HCT116 (cell line): ENCODE results near the gene KRT74. TPM values are rescaled to one million over a fixed set of nuclear protein-coding genes. Genes with fewer than 3 reads are reported as not detected.

Experiments used
- ATAC-seq: fragments of 200-7000 bp; cut with Tn5 transposase; 2 replicates; pipeline ENCODE4 v1.9.1; 2020; ENCODE audit warnings: mild to moderate bottlenecking, moderate library complexity
- BruUV-seq: library from RNA; stranded (reverse); fragments of 400-500 nt; replicated peaks from 2 replicates; lab custom pipeline; 2021; lab: Mats Ljungman, UMichigan
- CTCF ChIA-PET: fragments of 300-600 bp; sonication (Branson Sonifier 250); formaldehyde crosslinking; loops from one replicate; lab custom pipeline; 2021; ENCODE audit warnings: antibody characterized with exemption; lab: Charles Lee
- POLR2A ChIA-PET: fragments of 300-600, 350-600 bp; sonication (Branson Sonifier 250); formaldehyde crosslinking; loops from one replicate; lab custom pipeline; 2021; ENCODE audit warnings: antibody characterized with exemption; lab: Charles Lee
- RAD21 ChIA-PET, 2 experiments: fragments of 300-600 bp; sonication (Branson Sonifier 250); formaldehyde crosslinking; loops; one replicate each; lab custom pipeline; 2023; ENCODE audit warnings: low total read pairs in 2 of 2; ENCODE audit not compliant: uncharacterized antibody in 2 of 2, unreplicated experiment in 2 of 2, low non-redundant PET in 1 of 2; lab: Charles Lee
- DNase-seq: peaks from one replicate; pipeline ENCODE4 v3.0.0-alpha.2; 2010; ENCODE audit warnings: low read depth, low spot score
- H2AFZ ChIP-seq: fragments of 200-600 bp; shearing (Covaris generic), sonication (generic); 2 replicates; pipeline ENCODE4 v1.6.1; 2017; ENCODE audit warnings: low read depth, mixed run types, mixed read lengths, antibody characterized with exemption, low read length; ENCODE audit not compliant: poor library complexity, severe bottlenecking
- H3K27ac ChIP-seq: 2 replicates; pipeline ENCODE4 v1.5.1; 2012; ENCODE audit warnings: low read depth, low read length
- H3K27me3 ChIP-seq: fragments of 200-600 bp; sonication (generic); 2 replicates; pipeline ENCODE4 v1.6.1; 2016; ENCODE audit warnings: mixed run types, low read length, mixed read lengths; ENCODE audit not compliant: insufficient read depth
- H3K36me3 ChIP-seq, 2 experiments: fragments of 200-500 bp in 1 of 2; fragments of 200-600 bp in 1 of 2; sonication (Bioruptor generic) in 1 of 2; sonication (generic) in 1 of 2; 2 replicates each; pipeline versions ENCODE4 v1.5.1 to v1.6.1; 2014 to 2016; ENCODE audit warnings: low read length in 2 of 2, inconsistent platforms in 1 of 2, mixed read lengths in 1 of 2, mixed run types in 1 of 2; ENCODE audit not compliant: insufficient read depth in 2 of 2, control insufficient read depth in 1 of 2
- H3K4me1 ChIP-seq, 2 experiments: fragments of 200-600 bp in 1 of 2; sonication (generic) in 1 of 2; 2 replicates each; pipeline versions ENCODE4 v1.5.1 to v1.6.1; 2012 to 2017; ENCODE audit warnings: low read length in 2 of 2, inconsistent platforms in 1 of 2, mild to moderate bottlenecking in 1 of 2, mixed read lengths in 1 of 2, mixed run types in 1 of 2, moderate library complexity in 1 of 2; ENCODE audit not compliant: insufficient read depth in 2 of 2, control insufficient read depth in 1 of 2
- H3K4me2 ChIP-seq: fragments of 200-600 bp; sonication (generic); 2 replicates; pipeline ENCODE4 v1.6.1; 2017; ENCODE audit warnings: mixed run types, low read length, mixed read lengths
- H3K4me3 ChIP-seq, 2 experiments: fragments of 200-600 bp in 1 of 2; sonication (generic) in 1 of 2; replicated peaks in 1 of 2; 2 replicates each; pipeline ENCODE4 v1.5.1; 2011 to 2016; ENCODE audit warnings: low read length in 2 of 2, control low read depth in 1 of 2, low read depth in 1 of 2, mild to moderate bottlenecking in 1 of 2, mixed read lengths in 1 of 2, mixed run types in 1 of 2
- H3K79me2 ChIP-seq: fragments of 200-600 bp; sonication (generic); 2 replicates; pipeline ENCODE4 v1.6.1; 2017; ENCODE audit warnings: mild to moderate bottlenecking, mixed run types, low read length, moderate library complexity, mixed read lengths; ENCODE audit not compliant: insufficient read depth
- H3K9ac ChIP-seq: fragments of 200-600 bp; sonication (generic); 2 replicates; pipeline ENCODE4 v1.6.1; 2016; ENCODE audit warnings: low read length, mixed read lengths
- H3K9me2 ChIP-seq: fragments of 200-600 bp; sonication (generic), shearing (Covaris generic); 2 replicates; pipeline ENCODE4 v1.6.1; 2017; ENCODE audit warnings: mixed run types, mild to moderate bottlenecking, moderate library complexity; ENCODE audit not compliant: insufficient read depth
- H3K9me3 ChIP-seq, 2 experiments: fragments of 200-500 bp in 1 of 2; fragments of 200-600 bp in 1 of 2; sonication (Bioruptor generic) in 1 of 2; sonication (generic) in 1 of 2; 2 replicates each; pipeline ENCODE4 v1.6.1; 2014 to 2017; ENCODE audit warnings: low read length in 2 of 2, mixed read lengths in 2 of 2, inconsistent platforms in 1 of 2, low read depth in 1 of 2, mild to moderate bottlenecking in 1 of 2, mixed run types in 1 of 2, moderate library complexity in 1 of 2; ENCODE audit not compliant: control insufficient read depth in 1 of 2, insufficient read depth in 1 of 2
- H4K20me1 ChIP-seq: fragments of 200-600 bp; sonication (generic), shearing (Covaris generic); 2 replicates; pipeline ENCODE4 v1.6.1; 2017; ENCODE audit warnings: mixed run types, mild to moderate bottlenecking, moderate library complexity; ENCODE audit not compliant: insufficient read depth
- ATF3 ChIP-seq: IDR thresholded peaks from 2 replicates; pipeline ENCODE4 v1.6.1; 2012
- CBX3 ChIP-seq: IDR thresholded peaks from 2 replicates; pipeline ENCODE4 v1.6.1; 2012; ENCODE audit warnings: low read depth
- CEBPB ChIP-seq: IDR thresholded peaks from 2 replicates; pipeline ENCODE4 v1.6.1; 2012; ENCODE audit warnings: low read depth
- CTCF ChIP-seq, 3 experiments: fragments of 200-600 bp in 1 of 3; sonication (generic) in 1 of 3; IDR thresholded peaks in 2 of 3; conservative IDR thresholded peaks in 1 of 3; 2 replicates each; pipeline ENCODE4 v1.5.1; 2012 to 2017; ENCODE audit warnings: low read depth in 2 of 3, low read length in 2 of 3, antibody characterized with exemption in 1 of 3, borderline replicate concordance in 1 of 3, control low read depth in 1 of 3, mild to moderate bottlenecking in 1 of 3, mixed read lengths in 1 of 3, mixed run types in 1 of 3, moderate library complexity in 1 of 3; ENCODE audit not compliant: insufficient read depth in 1 of 3
- EZH2 ChIP-seq: fragments of 200-600 bp; sonication (generic); IDR thresholded peaks from 2 replicates; pipeline ENCODE4 v1.6.1; 2017; ENCODE audit warnings: antibody characterized with exemption, mixed run types
- EZH2phosphoT487 ChIP-seq: fragments of 200-600 bp; IDR thresholded peaks from 2 replicates; pipeline ENCODE4 v1.6.1; 2018; ENCODE audit warnings: antibody characterized with exemption, borderline replicate concordance
- JUND ChIP-seq: IDR thresholded peaks from 2 replicates; pipeline ENCODE4 v1.6.1; 2012
- POLR2AphosphoS5 ChIP-seq: IDR thresholded peaks from 2 replicates; pipeline ENCODE4 v1.6.1; 2011; ENCODE audit warnings: mild to moderate bottlenecking, low read depth, low read length, moderate library complexity
- SIN3A ChIP-seq: IDR thresholded peaks from 2 replicates; pipeline ENCODE4 v1.6.1; 2012; ENCODE audit warnings: low read depth
- YY1 ChIP-seq: IDR thresholded peaks from 2 replicates; pipeline ENCODE4 v1.6.1; 2011; ENCODE audit warnings: low read length, low read depth, moderate library complexity, mild to moderate bottlenecking; ENCODE audit not compliant: insufficient replicate concordance; ENCODE audit errors: extremely low read depth
- ZFX ChIP-seq: fragments of 450-650 bp; IDR thresholded peaks from 2 replicates; pipeline ENCODE4 v1.6.1; 2017
- intact Hi-C: fragments of 100-400 bp; cut with micrococcal nuclease; formaldehyde crosslinking; loops from 2 replicates; pipeline ENCODE4 v1.10.0; 2022
- total RNA-seq: library from RNA; stranded (reverse); gene quantifications from one replicate; pipeline ENCODE4 v1.2.1, GENCODE V29; 2021; ENCODE audit not compliant: unreplicated experiment

The KRT74 gene
- total RNA-seq, 1 experiment from 2014 or later, result not detected

GRCh38 chr12:52614381-52615207 lies 41.0 kb upstream of the KRT74 start:
- Histone ChIP-seq H3K4me2 (no peak overlapping the region), H3K4me3 (no peak overlapping the region), H3K79me2 (no peaks in the 10 kb centered on the region), H3K9me2 (no peaks in the 10 kb centered on the region), H3K27ac (no peak overlapping the region), H3K9me3 (no peaks in the 10 kb centered on the region), H2AFZ (no peak overlapping the region), H3K36me3 (no peaks in the 10 kb centered on the region), H3K4me1 (no peaks in the 10 kb centered on the region), H3K27me3 (no peaks in the 10 kb centered on the region), H3K9ac (no peak overlapping the region), H4K20me1 (no peaks in the 10 kb centered on the region)
- no peak for TF ChIP-seq EZH2phosphoT487
- no peak for TF ChIP-seq CEBPB
- TF ChIP-seq EZH2, result no peak
- TF ChIP-seq CBX3, result no peak
- no peak for TF ChIP-seq ZFX
- no peak for TF ChIP-seq ATF3
- TF ChIP-seq POLR2AphosphoS5, result no peak
- TF ChIP-seq SIN3A, result no peak
- no peak for TF ChIP-seq YY1
- no peak for TF ChIP-seq CTCF (IDR thresholded peaks at IDR 0.05 in 2 of 3, conservative IDR thresholded peaks at IDR 0.05 in 1 of 3; ENCODE audit: borderline replicate concordance in 1 of 3, insufficient read depth in 1 of 3, low read depth in 2 of 3, low read length in 2 of 3)
- no peak for TF ChIP-seq JUND
- CTCF ChIA-PET, result no interaction called here
- no TSS peak for BruUV-seq
- ATAC-seq (no peak), DNase-seq (no peak)
- intact Hi-C loops, result no loop called here
- POLR2A ChIA-PET, result no interaction called here
- RAD21 ChIA-PET, result no interaction called here
